Left lung (tissue), 10 donors: ENCODE measurements around the gene RNF213. TPM values are rescaled to one million over a fixed set of nuclear protein-coding genes. Genes with fewer than 3 reads are reported as not detected.
A peak's percentile ranks its signal among the peaks of the same experiment; 100 is the strongest.
"Not testable (repeated sequence)": the region's sequence is repeated elsewhere in the genome, so short reads cannot be mapped to it uniquely, and the experiment has no call there.

Experiments
- ATAC-seq: fragments of 200-7000 bp; cut with Tn5 transposase; one replicate; pipeline ENCODE4 v1.9.1; 2020; ENCODE audit warnings: moderate library complexity
- DNase-seq, 4 donors: peaks; one replicate each; pipeline ENCODE4 v3.0.0-alpha.2; 2013 to 2020
- H3K27ac ChIP-seq, 2 donors: fragments of 200-600 bp; sonication (generic) in 1 of 2; one replicate each; pipeline versions ENCODE4 v1.5.0 to v1.8.0; 2020 to 2021
- H3K27me3 ChIP-seq, 2 donors: fragments of 200-600 bp; sonication (generic) in 1 of 2; one replicate each; pipeline versions ENCODE4 v1.5.0 to v1.8.0; 2020 to 2021
- H3K36me3 ChIP-seq, 2 donors: fragments of 200-600 bp; sonication (generic) in 1 of 2; one replicate each; pipeline versions ENCODE4 v1.5.0 to v1.8.0; 2020 to 2021
- H3K4me1 ChIP-seq, 2 donors: fragments of 200-600 bp; one replicate each; pipeline ENCODE4 v1.8.0; 2021
- H3K4me3 ChIP-seq, 2 donors: fragments of 200-600 bp; sonication (generic) in 1 of 2; one replicate each; pipeline versions ENCODE4 v1.5.0 to v1.8.0; 2020 to 2021; ENCODE audit warnings: mild to moderate bottlenecking in 1 of 2
- H3K9me3 ChIP-seq, 2 donors: fragments of 200-600 bp; sonication (generic) in 1 of 2; one replicate each; pipeline versions ENCODE4 v1.5.0 to v1.8.0; 2020 to 2021
- intact Hi-C, 2 donors: fragments of 100-400 bp; cut with DNase I; formaldehyde crosslinking; loops; one replicate each; pipeline versions ENCODE4 v1.11.2 to v1.14.2; 2022
- polyA plus RNA-seq, 6 donors: library from polyadenylated mRNA; unstranded; fragments of 120-200 nt; gene quantifications; one replicate each; pipeline ENCODE4 v1.2.1, GENCODE V29; 2013; ENCODE audit not compliant: insufficient read length in 6 of 6
- total RNA-seq, 2 donors: library from RNA; stranded (reverse); fragmentation: NEBNext Ultra II Directional; extraction: Animal tissue kit (Norgen Biotek cat#: 25700); gene quantifications; one replicate each; pipeline ENCODE4 v1.2.1, GENCODE V29; 2021
- TF ChIP-seq, protein P1 (sequence below), 2 donors: fragments of 200-600 bp; sonication (generic) in 1 of 2; IDR thresholded peaks; one replicate each; pipeline versions ENCODE4 v1.5.0 to v1.8.0; 2021; ENCODE audit warnings: antibody characterized with exemption in 2 of 2
- donor health status: DM: no; HTN: yes; CAD: no.
- donor health status: DM: no; HTN: no; CAD: no.

Gene RNF213
- total and polyA plus RNA-seq, 8 donors = 89.0 to 264 (median 103) TPM

DNA sequence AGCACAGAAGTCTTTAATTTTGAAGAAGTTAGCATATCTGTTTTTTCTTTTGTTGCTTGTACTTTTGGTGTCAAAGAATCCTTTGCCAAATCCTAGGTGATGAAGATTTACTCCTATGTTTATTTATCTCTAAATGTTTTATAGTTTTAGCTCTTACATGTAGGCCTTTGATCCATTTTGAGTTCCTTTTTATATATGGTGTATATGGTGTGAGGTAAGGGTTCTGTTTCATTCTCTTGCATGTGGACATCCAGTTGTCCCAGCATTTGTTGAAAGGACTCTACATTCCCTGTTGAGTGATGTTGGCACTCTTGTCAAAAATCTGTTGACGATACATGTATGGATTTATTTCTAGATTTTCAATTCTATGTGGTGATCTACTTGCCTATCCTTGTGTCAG is 62.2 kb downstream of the RNF213 start:
- Histone ChIP-seq H3K4me3 (no peak overlapping the region), H3K4me1 (no peaks in the 10 kb centered on the region), H3K27me3 (no peaks in the 10 kb centered on the region), H3K27ac (no peak overlapping the region), H3K36me3 (peaks cover 0 to 99% of the 10 kb centered on the region in 2 donors), H3K9me3 (no peaks in the 10 kb centered on the region)
- DNase-seq (no peak), ATAC-seq (no peak)
- intact Hi-C loops = no loop called here
- TF ChIP-seq, protein P1, sequence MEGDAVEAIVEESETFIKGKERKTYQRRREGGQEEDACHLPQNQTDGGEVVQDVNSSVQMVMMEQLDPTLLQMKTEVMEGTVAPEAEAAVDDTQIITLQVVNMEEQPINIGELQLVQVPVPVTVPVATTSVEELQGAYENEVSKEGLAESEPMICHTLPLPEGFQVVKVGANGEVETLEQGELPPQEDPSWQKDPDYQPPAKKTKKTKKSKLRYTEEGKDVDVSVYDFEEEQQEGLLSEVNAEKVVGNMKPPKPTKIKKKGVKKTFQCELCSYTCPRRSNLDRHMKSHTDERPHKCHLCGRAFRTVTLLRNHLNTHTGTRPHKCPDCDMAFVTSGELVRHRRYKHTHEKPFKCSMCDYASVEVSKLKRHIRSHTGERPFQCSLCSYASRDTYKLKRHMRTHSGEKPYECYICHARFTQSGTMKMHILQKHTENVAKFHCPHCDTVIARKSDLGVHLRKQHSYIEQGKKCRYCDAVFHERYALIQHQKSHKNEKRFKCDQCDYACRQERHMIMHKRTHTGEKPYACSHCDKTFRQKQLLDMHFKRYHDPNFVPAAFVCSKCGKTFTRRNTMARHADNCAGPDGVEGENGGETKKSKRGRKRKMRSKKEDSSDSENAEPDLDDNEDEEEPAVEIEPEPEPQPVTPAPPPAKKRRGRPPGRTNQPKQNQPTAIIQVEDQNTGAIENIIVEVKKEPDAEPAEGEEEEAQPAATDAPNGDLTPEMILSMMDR (IDR thresholded peaks at IDR 0.05) = no peak

DNA sequence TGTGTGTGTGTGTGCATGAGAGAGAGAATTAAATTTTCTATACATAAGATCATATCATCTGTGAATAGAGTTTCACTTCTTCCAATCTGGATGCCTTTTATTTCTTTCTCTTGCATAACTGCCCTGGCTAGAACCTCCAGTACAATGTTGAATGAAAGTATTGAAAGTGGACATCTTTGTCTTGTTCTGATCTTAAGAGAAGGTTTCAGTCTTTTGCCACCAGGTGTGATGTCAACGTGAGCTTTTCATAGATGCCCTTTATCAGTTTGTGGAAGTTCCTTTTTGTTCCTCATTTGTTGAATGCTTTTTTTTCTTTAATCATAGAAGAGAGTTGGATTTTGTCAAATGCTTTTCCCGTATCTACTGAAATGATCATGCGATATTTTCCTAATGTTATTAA is 63.3 kb downstream of the RNF213 start:
- Histone ChIP-seq H3K36me3 (peaks cover 0 to 99% of the 10 kb centered on the region in 2 donors), H3K27ac (no peak overlapping the region), H3K4me3 (no peak overlapping the region), H3K4me1 (no peaks in the 10 kb centered on the region), H3K9me3 (no peaks in the 10 kb centered on the region), H3K27me3 (no peaks in the 10 kb centered on the region)
- TF ChIP-seq, protein P1 (IDR thresholded peaks at IDR 0.05) = no peak
- ATAC-seq (no peak), DNase-seq (no peak)
- intact Hi-C loops = no loop called here

DNA sequence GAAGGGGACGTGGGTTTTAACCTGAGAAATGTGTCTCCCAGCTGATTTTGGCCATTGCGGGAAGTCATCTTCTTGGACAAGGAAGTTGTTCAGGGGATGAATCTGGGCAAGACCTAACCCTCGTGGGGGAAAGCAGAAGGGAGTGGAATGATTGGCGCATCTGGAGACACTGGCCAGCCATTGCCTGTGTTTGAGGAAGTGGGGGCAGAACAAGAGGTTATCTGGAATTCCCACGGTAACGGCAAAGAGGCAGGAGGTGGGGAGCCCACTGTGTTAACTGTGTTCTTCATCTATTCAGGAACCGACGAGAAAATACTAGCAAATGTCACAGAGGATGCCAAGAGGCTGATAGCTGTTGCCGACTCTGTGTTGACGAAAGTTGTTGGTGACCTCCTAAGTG is 66.9 kb downstream of the RNF213 start:
- H3K27ac ChIP-seq = no peak overlapping the region
- TF ChIP-seq, protein P1 (IDR thresholded peaks at IDR 0.05) = no peak
- peak; percentile 63 for ATAC-seq
- no peaks in the 10 kb centered on the region for H3K9me3 ChIP-seq
- H3K27me3 ChIP-seq = no peaks in the 10 kb centered on the region
- peaks cover 0 to 99% of the 10 kb centered on the region in 2 donors for H3K36me3 ChIP-seq
- DNase-seq = peak in 1 of 4 donors; percentile 43
- no peaks in the 10 kb centered on the region for H3K4me1 ChIP-seq
- intact Hi-C loops = no loop called here
- H3K4me3 ChIP-seq = no peak overlapping the region

DNA sequence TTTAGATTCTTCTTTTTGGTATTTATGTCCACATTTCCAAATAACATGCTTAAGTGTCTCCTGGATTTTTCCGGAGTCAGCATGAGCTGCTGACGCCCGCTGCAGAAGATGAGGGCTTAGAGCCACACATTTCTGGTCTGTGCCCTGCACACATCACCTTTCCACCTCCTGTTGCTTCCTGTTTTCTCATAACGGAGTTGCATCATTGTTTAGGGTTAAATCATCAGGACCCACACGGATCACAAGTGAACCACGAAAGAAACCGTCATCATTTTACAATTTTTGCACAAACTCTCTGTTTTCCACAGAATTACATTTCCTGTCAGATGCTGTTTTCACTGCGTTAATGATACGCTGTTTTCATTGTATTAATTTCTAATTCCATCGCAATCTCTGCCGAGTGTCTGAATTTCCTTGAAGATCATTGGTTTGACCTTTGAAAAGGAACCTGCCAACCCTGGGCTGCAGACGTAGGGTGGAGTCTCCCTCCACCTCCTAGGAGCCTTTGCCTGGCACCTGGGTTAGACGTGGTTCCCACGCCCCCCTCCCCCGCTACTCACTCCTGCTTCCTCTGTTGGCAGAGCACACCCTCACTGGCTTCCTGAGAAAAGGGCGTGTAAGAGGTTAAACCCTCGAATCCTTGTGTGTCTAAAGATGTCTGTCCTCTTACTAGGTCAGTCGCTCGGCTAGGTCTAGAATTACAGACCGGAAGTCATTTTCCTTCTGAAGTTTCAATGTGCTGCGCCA is 68.2 kb downstream of the RNF213 start:
- Histone ChIP-seq H3K27ac (no peak overlapping the region), H3K4me1 (no peaks in the 10 kb centered on the region), H3K4me3 (no peak overlapping the region), H3K36me3 (peaks cover 0 to 100% of the 10 kb centered on the region in 2 donors), H3K9me3 (no peaks in the 10 kb centered on the region), H3K27me3 (no peaks in the 10 kb centered on the region)
- no peak for ATAC-seq
- TF ChIP-seq, protein P1 (IDR thresholded peaks at IDR 0.05) = no peak
- intact Hi-C loops = no loop called here
- DNase-seq = peak in 1 of 4 donors; percentile 13

DNA sequence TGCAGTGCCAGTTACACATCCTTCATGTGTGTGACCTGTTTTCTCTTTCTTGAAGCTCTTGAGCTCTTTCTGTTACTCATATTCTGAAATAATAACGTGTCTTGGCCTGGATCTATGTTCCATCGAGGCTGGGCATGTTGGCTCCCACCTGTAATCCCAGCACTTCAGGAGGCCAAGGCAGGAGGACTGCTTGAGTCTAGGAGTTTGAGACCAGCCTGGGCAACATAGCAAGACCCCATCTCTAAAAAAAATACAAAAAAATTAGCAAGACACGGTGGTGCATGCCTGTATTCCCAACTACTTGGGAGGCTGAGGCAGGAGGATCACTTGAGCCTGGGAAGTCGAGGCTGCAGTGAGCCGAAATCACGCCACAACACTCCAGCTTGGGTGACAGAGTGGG is 68.8 kb downstream of the RNF213 start:
- H3K4me1 ChIP-seq, H3K27me3 ChIP-seq, ATAC-seq, H3K9me3 ChIP-seq, H3K4me3 ChIP-seq, intact Hi-C loops, H3K27ac ChIP-seq, DNase-seq: not testable (repeated sequence)
- H3K36me3 ChIP-seq = peaks cover 0 to 100% of the 10 kb centered on the region in 2 donors

DNA sequence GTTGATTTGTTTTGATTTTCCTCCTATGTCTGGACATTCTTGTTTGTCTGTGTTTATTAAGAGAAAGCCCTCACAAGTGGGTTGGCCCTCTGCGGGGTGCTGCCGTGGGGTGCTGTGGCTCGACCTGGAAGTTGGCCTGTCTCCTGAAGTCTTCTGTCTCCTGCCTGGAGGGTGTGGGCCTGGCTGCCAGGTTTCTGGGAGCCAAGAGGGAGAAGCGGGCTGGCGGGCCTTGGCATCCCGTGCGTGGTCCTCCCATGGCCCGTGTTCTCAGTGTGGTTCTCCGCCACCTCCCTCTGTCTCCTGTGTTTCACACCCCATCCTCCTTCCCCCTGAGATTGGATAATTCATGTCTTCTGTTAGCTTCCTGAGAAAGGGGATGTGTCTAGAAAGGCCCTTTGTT is 69.6 kb downstream of the RNF213 start:
- no peaks in the 10 kb centered on the region for H3K4me1 ChIP-seq
- H3K4me3 ChIP-seq = no peak overlapping the region
- TF ChIP-seq, protein P1 (IDR thresholded peaks at IDR 0.05) = no peak
- peaks cover 0 to 100% of the 10 kb centered on the region in 2 donors for H3K36me3 ChIP-seq
- H3K9me3 ChIP-seq = no peaks in the 10 kb centered on the region
- DNase-seq (peak in 1 of 4 donors; percentile 58), ATAC-seq (no peak)
- intact Hi-C loops = no loop called here
- H3K27ac ChIP-seq = no peak overlapping the region
- no peaks in the 10 kb centered on the region for H3K27me3 ChIP-seq

DNA sequence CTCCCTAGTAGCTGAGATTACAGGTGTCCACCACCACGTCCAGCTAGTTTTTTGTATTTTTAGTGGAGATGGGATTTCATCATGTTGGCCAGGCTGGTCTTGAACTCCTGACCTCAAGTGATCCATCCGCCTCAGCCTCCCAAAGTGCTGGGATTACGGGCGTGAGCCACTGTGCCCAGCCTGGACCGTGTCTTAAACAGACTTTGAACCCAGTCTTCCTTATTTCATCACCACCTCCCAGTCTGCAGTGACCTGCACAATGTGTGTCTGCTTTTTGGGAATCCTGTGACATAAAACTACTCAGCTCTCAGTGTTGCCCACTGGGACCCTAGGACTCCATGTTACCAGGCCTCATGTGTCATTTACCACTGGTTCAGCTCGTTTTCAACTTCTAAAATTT is 70.3 kb downstream of the RNF213 start:
- H3K4me3 ChIP-seq, ATAC-seq, H3K27me3 ChIP-seq, H3K27ac ChIP-seq, H3K4me1 ChIP-seq, intact Hi-C loops, H3K9me3 ChIP-seq: not testable (repeated sequence)
- DNase-seq = peak in 1 of 4 donors; percentile 19
- H3K36me3 ChIP-seq = peaks cover 3 to 100% of the 10 kb centered on the region in 2 donors
